Fibroblast of upper back skin (primary cell): Measurements from ENCODE around the gene FEZF1.
"Not testable (repeated sequence)": the region's sequence is repeated elsewhere in the genome, so short reads cannot be mapped to it uniquely, and the experiment has no call there.

Experiments used
- DNase-seq: peaks from one replicate; pipeline ENCODE4 v3.0.0-alpha.2; 2013

Gene FEZF1

DNA sequence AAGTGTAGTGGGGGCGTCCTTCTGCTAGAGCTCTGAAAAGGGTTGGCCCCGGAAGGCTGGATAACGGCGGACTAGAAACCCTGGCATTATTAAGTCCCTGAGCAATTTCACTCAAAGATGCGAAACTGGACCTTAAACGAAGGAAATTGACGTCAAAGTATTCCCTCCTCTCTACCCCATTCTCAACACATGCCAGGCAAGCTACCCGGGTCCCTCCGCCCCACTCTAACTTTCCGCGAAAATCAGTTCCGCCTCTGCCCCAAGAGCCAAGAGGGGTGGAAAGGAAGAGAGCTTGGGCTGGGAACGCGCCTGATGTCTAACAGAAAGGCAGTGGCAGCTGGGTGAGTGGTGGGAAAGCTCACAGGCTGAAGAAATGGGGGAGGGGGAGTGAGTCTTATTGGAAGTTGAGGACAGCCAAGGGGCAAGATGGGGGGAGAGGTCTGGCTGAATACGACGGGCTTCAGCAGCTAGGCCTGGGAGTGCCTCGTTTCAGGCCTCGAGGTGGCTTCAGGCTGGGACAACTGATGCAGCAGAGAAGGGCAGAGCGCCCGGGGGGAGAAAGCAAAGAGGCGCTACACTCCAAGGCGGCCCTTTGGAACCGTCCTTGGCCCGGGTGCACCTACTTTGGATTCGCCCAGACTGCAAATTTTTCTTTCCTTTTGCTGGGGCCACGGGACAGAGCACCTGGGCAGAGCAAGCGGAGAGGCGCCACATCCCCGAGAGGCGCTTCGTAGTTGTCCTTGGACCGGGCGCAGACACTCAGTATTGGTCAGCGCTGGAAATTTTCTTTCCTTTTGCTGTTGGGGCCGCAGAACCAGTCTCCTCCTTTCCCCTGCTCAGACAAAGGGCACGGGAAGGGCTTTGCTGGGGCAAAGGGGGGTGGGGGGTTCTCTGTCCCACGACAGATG lies 2.0 kb upstream of the FEZF1 start:
- DNase-seq: no peak

DNA sequence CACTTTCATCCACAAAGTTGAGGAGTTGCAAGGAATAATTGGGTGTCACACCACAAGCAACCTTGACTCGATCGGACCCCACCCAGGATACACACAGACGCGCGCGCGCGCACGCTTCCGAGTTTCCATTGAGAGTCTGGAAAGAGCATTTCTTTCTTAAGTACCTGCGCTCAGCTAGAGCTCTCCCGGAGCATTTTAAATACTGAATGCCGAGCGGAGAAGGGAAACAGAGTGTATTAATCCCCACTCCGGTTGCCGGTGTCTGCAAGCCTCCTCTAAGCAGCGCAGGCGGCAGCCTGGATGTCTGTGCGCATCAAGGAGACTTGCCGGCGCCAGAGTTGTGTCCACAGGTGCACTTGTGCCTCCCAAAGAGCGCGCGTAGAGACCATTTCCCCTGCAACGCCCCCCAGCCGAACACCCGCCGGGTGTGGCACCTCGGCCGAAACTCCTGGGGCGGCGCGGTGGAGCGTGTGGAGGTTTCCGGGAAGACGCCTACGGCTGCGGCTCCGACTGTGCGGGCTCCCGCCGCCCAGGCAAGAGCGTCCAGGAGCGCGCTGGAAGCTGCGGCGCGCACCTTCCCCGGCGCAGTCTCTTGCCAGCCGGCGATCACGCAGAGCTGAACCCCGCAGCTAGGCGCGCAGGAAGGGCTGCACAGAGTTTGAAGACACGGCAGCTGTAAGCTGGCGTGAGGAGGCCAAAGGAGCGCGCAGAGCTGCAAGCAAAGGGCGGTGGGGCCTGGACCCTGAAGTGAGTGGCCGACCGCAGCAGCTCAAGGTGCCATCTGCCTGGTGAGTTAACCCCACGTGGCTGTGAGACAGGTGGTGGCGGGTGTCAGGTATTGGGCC lies 1.1 kb upstream of the FEZF1 start:
- DNase-seq: no peak

DNA sequence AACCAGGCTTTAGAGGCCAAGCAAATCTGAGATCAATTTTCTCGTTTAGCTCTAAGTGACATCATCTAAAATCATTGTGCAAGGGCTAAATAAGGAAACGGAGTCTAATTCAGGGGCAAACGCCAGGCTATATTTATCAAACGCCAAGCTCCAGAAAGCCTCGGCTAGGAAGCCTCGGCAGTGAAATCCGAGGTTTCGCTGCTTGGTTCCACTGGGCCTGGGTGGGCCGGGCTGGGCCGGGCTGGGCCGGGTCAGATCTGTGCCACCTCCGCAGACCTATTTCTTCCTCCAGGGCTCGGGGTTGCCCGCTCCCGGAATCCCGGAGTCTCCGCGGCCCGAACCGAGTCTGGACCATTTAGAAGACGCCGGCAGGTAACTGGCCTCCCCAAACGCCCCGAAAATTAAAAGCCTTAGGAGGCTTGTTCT lies 459 bp upstream of the FEZF1 start:
- DNase-seq: no peak

DNA sequence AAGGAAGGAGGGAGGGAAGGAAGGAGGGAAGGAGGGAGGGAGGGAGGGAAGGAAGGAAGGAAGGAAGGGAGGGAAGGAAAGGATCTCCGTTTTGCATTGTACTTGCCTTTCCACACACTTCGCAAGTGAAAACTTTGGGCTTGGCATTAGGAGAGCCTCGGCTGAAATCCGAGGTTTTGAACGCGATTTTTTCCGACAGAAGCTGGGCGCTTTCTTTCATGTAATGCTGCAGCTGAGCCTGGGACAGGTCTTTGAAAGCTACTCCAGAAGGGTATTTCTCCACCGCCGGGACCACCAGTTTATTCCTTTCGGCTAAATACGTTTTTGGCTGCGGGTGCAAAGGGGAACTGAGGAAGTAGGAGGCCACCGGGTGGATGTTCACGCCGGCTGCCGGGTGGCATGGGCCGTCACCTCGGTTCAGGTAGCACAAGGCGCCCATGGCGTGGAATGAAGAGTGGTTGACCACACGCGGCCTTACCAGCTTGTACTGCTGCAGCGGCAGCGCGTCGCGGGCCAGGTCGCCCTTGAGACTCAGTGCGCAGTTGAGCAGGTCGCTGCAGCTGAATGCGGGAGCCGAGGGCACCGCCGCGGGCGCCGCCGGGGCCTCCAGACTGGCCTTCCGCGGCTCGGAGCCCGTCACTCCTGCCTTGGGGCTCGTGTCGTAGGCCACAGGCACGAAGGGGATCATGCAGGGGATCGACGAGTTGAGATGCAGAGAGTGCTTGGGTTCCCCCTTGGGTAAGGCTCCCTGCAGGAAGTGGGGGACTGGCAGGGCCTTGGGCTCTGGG lies 825 bp downstream of the FEZF1 start:
- no peak for DNase-seq

DNA sequence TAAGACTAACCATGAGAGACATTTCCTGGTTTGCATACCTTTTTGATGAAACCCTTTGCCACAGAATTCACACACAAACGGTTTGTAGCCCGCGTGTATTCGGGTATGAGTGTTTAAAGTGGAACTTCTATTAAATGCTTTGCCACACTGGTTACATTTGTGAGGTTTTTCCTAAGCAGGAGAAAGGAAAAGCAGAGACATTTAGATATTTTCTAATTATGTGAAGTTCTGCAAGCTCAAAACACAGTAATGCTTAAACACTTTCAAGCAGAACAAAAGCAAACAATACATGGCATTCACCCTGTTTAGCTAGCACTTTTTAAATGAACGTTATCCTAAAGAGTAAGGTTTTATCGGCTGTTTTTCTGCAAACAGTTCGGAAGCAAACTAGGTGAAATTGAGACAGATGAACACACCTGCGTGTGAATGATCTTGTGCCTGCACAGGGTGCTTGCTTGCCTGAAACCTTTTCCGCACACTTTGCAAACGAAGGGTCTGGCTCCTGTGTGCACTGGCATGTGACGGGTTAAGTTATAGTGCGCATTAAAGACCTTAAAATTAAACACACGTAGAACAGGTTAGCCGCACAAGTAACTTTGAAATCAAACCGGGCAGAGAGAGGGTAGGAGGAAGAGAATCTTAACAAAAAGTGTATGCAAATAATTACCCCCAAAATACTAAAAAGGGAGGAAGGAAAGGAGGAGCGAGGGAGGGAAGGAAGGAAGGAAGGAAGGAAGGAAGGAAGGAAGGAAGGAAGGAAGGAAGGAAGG lies 1.6 kb downstream of the FEZF1 start:
- no peak for DNase-seq

DNA sequence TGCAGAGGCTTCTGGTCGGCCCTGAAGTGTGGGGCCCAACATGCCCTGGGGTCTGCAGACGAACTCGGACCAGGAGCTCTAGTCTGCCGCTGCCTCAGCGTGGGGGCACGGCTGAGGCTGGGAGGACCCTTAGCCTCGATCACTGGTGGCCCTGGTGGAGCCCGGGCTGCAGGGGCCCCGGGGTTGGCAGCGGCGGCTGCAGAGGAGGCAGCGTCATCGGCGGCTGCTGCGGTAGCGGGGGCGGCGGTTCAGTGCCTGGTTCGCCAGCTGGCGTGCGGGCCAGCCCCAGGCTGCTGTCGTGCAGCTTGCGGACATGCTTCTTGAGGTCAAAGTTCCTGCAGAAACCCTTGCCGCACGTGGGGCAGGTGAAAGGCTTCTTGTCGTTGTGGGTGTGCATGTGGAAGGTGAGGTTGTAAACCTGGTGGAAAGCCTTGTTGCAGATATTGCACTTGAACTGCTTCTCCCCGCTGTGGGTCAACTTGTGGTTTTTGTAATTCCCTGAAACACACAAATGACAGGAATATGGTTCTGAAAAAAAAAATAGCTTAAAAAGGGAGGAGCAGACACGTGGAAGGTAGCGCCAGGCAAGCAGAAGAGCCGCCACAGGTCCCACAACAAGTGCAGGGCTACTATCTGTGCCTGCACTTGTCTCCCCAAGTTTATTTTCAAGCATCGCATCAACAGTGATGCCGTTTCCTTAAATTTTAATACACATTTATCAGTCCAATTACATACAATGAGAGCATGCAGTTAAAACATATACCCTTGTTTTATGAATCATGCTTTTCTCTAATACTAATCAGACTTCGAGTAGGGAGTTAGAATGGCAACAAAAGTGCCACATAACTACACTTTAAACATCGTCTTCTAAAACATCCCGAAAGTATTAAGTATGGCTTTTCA lies 2.4 kb downstream of the FEZF1 start:
- DNase-seq: no peak

DNA sequence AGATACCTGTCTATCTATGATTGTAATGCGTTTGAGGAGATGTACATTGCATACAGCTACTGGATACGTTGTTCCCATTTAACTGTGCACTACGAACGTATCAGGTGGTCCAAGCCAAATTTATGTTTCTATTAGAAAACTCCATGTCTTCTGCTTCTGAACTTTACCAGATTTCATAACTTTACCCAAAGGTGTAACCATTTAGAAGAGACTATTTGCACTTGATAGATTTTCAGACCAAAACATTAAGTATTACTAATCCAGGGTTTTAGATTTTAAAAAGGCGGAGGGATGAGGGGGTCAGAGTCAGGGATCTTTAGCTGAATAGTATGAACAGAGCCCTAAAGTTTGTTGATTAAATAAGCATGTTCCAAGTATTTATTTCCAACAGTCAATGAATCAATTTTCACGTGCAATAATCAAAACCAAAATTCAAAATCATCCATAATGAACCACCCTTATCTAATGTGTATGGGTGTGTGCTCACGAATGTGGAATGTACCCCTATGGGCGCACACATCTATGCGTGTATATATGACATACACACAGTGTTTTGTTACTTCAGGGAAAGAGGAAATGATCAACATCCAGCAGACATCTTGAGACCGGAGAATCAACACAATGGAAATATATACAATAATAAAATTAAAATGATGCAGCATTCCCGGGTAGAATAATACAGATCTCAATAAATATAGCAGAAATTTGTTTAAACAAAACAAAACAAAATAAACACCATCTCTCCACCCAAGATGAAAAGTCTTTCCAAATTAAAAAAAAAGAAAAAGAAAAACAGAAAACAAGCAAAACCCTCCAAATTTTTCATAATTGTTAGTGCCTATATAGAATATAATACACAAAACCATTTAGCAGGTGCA lies 3.4 kb downstream of the FEZF1 start:
- no peak for DNase-seq

DNA sequence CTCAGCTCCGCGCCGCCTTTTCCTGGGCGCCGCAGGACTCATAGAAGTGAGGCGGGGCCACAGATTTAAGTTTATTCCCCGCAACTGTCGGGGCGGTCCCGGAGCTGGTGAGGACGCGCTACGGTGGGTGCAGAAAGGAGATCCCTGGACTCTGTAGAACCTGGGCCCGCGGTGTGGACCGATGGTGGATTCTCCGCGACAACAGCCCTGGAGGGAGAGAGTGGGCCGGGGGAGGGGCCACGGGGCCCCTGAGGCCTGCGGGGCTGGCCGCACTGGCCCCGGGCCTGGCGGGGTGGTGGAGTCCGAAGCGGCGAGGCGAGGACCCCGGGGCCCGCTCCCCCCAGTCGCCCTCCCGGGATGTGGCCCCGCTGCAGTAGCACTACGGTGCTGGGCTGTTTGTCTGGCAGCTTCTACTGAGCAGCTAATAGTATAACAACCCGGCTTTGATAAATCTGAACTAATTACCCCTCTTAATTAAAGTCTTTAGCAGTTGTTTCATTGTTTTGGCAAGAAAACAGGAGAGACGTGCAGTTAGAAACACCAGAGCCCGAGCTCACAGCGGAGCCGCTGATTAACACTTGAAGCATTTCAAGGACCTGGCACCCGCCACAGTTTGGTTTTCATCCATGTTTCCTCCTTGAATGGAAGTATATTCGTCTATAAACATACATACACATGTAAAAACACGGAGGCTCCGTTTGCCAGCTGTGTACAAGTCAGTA lies 4.2 kb downstream of the FEZF1 start:
- DNase-seq: peak; percentile 3

DNA sequence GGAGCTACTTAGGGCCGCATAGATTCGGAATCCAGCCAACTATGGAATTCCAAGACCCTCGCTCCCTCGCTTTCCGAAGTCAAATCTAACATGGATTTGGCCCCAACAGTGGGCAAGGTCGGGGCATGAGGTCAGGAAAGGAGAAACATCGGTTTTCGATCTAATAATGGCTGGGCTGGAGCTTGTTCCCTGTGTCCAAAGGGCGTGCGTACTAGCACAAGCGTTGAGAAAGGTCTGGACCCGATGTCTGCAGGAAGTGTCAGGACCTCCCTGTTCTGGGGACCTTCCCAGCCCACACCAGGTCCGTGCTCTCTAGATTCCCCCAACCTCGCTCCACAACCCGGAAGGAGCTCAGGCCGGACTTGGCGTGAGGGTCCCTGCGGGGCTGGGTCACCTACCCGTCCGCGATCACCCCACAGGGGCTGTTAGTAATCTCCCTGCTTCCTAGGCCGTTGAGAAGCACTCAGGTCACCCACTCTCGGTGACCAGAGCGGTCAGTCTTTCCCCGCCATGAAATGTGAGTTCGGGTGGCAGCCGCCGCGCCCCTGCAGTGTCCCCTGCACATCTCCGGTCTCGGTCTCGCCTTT lies 4.8 kb downstream of the FEZF1 start:
- DNase-seq: no peak

DNA sequence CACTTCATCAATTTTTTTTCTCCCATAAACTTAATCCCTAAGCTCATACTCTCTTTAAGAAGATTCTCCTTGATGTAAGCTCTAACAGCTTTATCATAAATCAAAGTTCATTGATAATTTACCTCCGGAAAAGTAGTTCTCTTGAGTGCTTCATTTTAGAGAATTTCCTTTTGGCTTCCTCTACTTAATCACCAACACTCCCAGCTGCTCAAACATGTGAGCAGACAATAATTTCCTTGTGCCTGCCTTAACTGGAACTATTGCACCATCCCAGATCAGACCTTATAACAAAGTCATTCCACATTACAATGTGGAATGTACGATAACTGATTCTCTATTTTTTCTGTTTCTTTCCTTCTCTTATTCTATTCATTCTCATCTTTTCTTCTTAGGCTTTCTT lies 5.9 kb downstream of the FEZF1 start:
- no peak for DNase-seq

DNA sequence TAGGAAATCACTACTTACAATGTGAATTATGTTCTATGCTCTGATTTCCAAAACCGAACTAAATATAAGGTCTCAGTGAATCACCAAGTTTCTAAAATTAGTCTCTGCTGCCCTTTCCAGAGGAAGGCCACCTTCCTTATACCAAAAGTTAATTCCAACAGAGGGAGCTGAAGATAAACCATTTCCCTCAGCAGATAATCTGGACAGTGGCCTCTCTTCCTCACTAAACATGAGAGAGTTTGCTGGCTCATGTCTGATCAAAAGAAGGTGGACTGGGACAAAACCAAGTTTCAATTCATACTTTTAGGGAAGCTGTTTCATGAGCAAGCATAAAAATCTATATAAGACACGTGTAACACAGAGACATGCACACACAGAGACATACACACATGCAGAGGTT lies 6.4 kb downstream of the FEZF1 start:
- no peak for DNase-seq

DNA sequence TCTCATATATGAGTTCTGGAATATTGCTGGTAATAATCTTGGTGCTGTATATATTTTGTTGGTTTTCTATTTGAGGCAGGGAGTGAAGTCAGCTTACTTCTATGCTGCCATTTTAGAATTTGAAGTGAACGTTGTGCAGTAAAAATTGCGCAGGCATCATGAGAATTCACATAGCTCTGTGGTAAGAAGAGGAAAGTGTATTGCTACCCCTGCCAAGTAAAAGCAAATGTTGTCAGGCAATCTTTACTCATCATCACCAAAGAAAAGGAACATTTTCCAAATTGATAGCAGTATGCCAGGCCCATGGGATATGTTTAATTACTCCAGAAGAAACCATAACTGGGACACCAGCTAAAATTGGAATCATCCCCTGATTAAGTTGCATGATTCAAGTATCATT lies 13.4 kb downstream of the FEZF1 start:
- no peak for DNase-seq

DNA sequence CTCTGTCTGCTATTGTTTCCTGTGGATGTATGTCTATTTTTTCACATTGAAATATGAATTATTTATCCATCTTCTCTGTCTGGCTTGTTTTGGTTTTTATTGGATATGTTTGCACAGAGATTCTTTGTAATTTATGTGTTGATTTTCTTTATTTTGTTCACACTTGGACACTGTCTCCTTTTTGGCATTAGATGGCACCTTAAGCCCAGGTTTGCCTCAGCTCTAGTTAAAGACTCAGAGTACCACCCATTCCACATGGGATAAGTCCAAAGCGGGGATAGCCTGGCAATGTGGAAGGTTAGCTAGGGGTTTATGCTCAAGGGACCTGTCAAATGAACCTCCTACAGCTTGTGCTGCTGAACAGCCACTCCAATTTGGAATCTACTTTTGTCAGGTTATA lies 14.1 kb downstream of the FEZF1 start:
- DNase-seq: no peak

DNA sequence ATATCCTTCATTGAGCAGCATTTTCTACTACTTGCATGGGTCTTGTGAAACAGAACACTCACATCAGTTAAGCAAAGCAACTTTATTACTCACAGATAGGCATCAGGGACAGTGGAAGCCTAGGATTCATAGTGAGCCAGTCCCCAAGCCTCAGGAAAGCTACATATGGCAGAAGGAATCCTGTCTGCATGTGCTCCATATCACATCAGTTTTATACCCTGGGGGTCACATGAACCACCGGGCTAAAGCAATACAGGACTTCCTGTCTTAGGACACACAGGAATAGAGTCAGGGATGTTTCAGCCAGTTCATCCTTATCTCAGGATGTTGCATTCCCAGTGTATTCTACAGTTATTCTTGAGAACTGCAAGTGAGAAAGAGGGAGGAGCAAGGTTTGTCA lies 15.1 kb downstream of the FEZF1 start:
- no peak for DNase-seq

DNA sequence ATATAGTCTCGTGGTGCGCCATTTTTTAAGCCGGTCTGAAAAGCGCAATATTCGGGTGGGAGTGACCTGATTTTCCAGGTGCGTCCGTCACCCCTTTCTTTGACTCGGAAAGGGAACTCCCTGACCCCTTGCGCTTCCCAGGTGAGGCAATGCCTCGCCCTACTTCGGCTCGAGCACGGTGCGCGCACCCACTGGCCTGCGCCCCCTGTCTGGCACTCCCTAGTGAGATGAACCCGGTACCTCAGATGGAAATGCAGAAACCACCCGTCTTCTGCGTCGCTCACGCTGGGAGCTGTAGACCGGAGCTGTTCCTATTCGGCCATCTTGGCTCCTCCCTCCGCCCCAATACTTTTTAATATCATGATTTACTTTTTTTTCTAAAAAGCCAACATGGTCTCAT lies 19.9 kb downstream of the FEZF1 start:
- not testable (repeated sequence) for DNase-seq

DNA sequence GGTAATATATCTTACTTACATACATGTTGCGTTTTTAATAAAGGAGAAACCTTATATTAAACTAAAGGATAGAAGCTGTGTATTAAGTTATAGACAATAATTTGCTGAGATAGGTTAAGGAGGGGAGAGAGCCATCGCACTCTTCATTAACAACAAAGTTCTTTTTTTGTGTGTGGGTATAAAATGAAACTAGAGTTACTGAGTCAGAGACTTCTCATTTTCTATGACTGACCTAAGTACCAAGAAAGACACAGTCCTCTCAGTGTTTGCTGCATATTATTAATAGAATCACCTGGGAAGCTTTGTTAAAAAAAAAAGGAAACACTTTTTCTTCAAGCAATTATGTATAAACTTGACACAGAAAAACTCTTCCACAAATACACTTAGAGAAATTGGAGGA lies 31.4 kb downstream of the FEZF1 start:
- no peak for DNase-seq

DNA sequence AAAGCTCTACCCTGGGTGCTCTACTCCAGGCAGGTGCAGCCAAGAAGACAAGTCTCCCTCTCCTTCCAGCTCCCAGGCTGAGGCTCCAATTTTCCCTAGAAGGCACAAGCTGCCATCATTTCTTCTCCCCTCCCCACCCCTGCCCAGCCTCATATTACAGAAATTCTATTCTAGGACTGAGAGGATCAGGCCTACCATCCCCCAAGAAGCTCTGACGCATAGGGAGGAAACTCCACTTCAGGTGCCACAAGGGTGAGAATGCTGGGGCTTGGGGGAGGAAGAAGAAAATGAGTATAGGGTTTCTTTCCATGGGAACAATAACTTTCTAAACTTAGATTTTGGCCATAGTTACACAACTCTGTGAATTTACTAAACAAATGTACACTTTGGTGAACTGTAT lies 35.3 kb downstream of the FEZF1 start:
- DNase-seq: no peak

DNA sequence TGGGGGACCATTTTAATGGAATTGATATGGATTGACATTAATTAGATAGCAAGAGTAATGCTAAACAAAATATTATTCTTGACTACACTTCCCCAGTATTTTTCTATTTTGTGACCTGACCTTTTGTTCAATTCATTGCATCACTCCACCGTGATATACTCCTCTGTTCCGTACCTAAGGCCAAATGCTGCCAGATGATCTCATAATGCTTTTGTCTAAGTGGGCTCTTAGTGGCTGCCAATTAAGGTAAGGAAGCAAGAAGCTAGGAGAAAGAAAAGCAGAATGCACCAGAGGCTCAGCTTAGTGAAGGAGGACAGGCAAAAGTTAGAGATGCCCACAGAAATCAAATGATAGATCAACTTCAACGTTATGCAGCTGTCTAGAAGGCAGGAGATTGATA lies 36.4 kb downstream of the FEZF1 start:
- DNase-seq: no peak

DNA sequence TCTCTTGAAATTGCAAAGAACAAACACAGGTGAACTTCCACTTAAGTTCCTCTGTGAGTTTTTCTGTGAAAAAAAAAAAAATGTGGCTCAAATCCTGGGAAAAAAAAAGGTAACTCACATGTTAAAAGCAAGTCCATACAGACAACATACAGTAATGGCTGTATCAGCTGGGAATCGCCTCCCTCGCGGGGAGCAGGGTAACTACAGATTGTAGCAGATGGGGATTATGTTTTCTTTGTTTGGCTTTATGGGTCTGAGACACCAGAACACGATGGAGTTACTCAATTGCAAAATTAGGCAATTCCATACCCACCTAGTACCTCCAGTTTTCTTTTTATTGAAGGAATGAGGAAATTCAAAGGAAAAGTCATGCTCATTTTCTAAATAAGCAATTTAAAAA lies 42.3 kb downstream of the FEZF1 start:
- DNase-seq: no peak
